Measurements from ENCODE around the gene OR6J1. TPM values are rescaled to one million over a fixed set of nuclear protein-coding genes. Genes with fewer than 3 reads are reported as not detected.
"Not testable (repeated sequence)": the region's sequence is repeated elsewhere in the genome, so short reads cannot be mapped to it uniquely, and the experiment has no call there.

Gene OR6J1
- total RNA-seq: not detected

DNA sequence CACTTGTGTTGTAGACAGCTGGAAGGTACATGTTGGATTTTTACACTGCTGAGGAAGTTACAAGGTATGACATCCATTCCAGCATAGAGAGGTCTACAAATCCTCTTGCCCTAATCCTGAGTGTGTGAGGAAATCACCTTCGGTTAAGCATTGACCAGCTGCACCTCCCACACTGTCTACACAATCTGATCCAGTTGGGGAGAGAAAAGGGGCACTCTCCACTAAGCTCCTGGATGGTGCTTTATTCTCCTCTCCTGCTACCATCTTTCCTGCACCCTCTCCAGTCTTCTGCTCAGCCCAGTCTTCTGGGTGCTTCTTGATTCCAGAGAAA is at the start of gene OR6J1:
Gene OR6J1, minus strand, starts transcription at position 48 of the 331 bp plus-strand sequence. CDS start 9,541 bp downstream, outside the sequence.
- no peak for DNase-seq (ENCODE audit: low spot score)

DNA sequence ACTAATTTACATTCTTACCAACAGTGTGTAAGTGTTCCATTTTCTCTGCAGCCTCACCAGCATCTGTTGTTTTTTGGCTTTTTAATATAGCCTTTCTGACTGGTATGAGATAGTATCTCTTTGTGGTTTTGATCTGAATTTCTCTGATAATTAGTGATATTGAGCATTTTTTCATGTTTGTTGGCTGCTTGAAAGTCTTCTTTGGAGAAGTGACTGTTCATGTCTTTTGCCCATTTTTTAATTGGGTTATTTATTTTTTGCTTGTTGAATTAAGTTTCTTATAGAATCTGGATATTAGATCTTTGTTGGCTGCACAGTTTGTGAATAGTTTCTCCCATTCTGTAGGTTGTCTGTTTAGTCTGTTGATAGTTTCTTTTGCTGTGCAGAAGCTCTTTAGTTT is 48.0 kb upstream of the OR6J1 start:
- DNase-seq (ENCODE audit: low spot score): no peak

GRCh38 chr14:22691171-22691570 is 47.0 kb upstream of the OR6J1 start:
- no peak for DNase-seq (ENCODE audit: low spot score)

GRCh38 chr14:22689199-22689598 is 45.0 kb upstream of the OR6J1 start:
- no peak for DNase-seq (ENCODE audit: low spot score)

- not testable (repeated sequence) for DNase-seq (ENCODE audit: low spot score)
Measured at GRCh38 chr14:22687969-22688368, 43.8 kb upstream of the OR6J1 start.

DNA sequence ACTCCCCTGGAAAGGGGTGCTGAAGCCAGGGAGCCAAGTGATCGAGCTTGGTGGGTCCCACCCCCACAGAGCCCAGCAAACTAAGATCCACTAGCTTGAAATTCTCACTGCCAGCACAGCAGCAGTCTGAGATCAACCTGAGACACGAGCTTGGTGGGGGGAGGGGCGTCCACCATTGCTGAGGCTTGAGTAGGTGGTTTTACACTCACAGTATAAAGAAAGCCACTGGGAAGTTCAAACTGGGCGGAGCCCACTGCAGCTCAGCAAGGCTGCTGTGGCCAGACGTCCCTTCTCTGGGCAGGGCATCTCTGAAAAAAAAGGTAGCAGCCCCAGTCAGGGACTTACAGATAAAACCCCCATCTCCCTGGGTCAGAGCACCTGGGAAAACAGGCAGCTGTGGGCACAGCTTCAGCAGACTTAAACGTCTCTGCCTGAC is 42.0 kb upstream of the OR6J1 start:
- not testable (repeated sequence) for DNase-seq (ENCODE audit: low spot score)

DNA sequence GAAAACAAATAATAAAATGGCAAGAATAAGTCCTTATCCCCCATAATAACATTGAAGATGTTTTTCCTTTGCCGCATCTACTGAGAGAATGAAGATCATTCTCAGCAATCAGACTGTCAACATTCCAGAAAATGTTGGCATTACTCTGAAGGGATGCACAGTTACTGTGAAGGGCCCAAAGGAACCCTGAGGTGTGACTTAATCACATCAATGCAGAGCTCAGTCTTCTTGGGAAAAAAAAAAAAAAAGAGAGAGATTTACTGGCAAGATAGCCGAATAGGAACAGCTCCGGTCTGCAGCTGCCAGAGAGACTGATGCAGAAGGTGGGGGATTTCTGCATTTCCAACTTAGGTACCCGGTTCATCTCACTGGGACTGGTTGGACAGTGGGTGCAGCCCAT is 41.3 kb upstream of the OR6J1 start:
- DNase-seq (ENCODE audit: low spot score): no peak

GRCh38 chr14:22683428-22683827 is 39.3 kb upstream of the OR6J1 start:
- DNase-seq (ENCODE audit: low spot score): not testable (repeated sequence)

DNA sequence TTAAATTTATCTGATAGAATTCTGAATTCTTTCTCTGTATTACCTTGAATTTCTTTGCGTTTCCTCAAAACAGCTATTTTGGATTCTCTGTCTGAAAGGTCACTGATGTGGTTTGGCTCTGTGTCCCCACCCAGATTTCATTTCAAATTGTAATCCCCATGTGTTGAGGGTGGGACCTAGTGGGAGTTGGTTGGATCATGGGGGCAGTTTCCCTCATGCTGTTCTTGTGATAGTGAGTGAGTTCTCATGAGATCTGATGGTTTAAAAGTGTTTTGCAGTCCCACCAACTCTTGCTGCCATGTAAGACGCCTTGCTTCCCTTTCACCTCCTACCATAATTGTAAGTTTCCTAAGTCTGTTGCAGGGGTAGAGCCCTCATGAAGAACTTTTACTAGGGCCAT is 34.1 kb upstream of the OR6J1 start:
- no peak for DNase-seq (ENCODE audit: low spot score)

- DNase-seq (ENCODE audit: low spot score): not testable (repeated sequence)
Measured at GRCh38 chr14:22677551-22677950, 33.4 kb upstream of the OR6J1 start.

- DNase-seq (ENCODE audit: low spot score): no peak
Measured at GRCh38 chr14:22671622-22672021, 27.5 kb upstream of the OR6J1 start.

DNA sequence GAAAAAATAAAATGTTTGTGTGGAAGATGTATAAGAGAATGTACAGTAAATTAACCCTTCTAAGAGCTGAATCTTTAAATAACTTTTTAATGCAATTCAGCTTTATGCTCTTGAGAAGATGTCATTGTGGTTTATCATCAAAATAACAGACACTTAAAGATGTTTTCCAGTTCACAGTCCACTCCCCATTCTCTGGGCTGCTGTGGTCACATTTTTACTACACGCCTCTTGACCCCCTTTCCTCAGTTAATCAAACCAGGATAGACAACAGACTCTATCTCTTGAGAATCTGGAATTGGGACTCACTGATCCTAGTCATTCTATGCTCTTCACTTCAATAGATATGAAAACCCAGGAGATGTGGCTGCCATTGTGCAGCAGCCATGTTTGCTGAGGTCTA is 24.7 kb upstream of the OR6J1 start:
- DNase-seq (ENCODE audit: low spot score): no peak

DNA sequence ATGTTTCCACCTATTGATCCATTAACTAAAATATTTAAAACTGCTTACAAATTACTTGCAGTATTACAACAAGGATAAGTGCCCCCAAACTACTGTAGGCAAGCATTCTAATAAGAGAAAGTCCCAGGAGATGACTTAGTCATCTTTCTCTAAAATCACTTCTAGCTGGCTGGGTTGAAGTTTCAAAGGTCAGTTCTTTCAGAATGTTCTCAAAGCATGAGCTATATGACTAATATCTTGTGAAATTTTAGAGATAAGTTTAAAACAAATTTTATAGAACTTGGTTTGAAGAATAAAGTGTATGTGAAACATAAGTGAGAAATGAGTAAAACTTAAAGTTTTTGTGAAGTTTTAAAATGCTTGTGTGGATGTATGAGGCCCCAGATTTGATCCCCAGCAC is 24.3 kb upstream of the OR6J1 start:
- DNase-seq (ENCODE audit: low spot score): no peak

GRCh38 chr14:22667881-22668280 is 23.7 kb upstream of the OR6J1 start:
- no peak for DNase-seq (ENCODE audit: low spot score)

DNA sequence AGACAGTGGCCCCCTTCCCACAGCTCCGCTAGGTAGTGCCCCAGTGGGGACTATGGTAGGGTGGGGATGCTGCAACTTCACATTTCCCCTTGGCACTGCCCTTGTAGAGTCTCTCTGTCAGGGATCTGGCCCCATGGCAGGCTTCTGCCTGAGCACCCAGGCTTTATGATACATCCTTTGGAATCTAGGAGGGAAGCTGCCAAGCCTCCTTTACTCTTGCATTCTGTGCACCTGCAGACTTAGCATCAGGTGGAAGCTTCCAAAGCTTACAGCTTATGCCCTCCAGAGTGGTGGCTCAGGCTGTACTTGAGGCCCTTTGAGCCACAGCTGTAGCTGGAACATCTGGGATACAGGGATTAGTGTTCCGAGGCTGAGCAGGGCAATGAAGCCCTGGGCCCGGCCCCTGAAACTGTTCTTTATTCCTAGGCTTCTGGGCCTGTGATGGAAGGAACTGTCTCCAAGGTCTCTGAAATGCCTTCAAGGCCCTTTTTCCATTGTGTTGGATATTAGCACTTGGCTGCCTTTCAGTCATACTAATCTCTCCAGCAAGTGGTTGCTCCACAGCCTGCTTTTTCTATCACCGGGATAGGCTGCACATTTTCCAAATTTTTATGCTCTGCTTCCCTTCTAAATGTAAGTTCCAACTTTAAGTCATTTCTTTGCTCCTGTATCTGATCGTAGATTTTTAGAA is 22.2 kb upstream of the OR6J1 start:
- no peak for DNase-seq (ENCODE audit: low spot score)

DNA sequence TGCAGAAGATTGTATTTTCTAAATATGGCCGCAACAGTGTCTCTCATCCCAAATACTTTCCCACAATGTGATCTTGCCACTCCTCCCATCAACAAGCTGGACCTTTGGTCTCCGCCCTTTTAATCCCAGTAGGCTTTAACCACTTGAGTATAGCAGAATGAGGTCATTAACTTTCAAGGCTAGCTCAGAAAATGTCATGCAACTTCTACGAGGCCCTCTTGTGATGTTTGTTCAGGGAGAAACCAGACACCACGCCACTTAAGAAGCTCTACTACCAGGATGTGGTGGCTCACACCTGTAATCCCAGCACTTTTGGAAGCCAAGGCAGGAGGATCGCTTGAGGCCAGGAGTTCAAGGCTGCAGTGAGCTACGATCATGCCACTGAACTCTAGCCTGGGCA is 20.1 kb upstream of the OR6J1 start:
- DNase-seq (ENCODE audit: low spot score): no peak

GRCh38 chr14:22660654-22661053 is 16.5 kb upstream of the OR6J1 start:
- DNase-seq (ENCODE audit: low spot score): no peak

DNA sequence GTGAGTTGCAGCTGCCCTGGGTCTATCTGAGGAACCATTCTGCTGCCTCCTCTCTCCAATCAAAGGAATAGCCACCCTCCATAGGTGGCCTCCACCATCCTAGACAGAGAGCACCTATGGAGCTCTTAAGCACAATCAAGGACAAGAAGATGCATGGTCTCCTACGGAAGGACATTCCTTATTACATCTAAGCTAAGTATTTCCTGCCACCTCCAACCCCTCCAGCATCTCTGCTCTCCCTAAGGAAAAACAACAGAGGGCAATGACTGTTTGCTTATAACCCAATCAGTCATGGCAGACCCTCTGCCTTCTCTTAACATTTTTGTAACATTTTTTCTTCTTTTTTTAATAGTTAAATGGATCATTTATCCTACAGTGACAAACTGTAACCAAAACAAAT is 14.8 kb upstream of the OR6J1 start:
- no peak for DNase-seq (ENCODE audit: low spot score)

GRCh38 chr14:22657861-22658260 is 13.7 kb upstream of the OR6J1 start:
- DNase-seq (ENCODE audit: low spot score): no peak

DNA sequence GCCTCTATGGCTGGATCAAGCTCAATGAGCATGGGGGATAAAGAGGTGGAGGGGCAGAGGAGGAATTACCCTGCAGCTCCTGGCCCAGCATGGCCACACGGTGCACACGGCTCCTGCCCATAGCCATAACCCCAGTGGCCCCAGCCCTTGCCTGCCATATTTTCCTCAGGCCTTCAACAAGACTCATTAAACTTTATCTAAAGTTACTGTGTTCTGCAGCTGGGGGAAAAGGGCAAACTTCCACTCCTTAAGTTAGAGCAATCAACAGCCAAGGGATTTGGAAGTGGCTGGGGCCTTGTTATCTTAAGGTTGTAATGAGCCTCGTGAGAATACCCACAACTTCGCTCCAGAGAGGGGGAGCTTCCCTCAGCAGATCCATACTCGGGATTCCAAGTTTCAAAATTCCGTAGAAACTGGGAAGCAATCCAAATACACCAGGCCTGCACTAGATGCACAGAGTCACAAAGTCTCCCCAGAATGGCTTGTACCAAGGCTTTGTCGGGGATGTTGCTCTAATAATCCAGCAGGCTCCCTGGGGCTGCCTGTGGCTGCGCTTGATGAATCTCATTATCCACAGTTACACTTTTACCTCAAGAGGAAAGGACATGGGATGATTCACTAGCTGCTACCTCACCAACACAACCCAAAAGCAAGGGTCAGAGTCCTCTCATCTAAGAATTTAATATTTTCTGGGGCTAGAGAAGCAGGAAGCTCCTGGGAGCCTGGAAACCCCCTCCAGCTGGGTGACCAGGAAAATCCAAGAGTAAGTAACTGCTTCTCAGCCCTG is 13.0 kb upstream of the OR6J1 start:
- DNase-seq (ENCODE audit: low spot score): peak; percentile 32

DNA sequence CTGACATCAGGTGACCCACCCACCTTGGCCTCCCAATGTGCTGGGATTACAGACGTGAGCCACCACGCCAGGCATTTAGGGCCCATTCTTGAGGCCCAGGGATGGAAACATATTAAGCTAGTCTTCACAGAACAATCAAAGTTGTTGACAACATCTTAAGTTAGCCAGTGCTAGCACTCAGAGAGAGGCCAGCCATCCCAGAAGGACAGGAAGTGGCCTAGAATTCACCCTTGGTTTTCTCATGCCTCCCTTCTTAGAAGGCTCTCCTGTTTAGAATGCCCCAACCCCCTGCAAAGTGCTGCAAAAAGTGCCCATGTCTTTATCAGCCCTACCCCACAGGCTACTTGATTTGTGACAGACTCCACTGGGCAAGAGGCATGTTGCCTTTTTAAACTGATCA is 12.1 kb upstream of the OR6J1 start:
- peak; percentile 14 for DNase-seq (ENCODE audit: low spot score)

DNA sequence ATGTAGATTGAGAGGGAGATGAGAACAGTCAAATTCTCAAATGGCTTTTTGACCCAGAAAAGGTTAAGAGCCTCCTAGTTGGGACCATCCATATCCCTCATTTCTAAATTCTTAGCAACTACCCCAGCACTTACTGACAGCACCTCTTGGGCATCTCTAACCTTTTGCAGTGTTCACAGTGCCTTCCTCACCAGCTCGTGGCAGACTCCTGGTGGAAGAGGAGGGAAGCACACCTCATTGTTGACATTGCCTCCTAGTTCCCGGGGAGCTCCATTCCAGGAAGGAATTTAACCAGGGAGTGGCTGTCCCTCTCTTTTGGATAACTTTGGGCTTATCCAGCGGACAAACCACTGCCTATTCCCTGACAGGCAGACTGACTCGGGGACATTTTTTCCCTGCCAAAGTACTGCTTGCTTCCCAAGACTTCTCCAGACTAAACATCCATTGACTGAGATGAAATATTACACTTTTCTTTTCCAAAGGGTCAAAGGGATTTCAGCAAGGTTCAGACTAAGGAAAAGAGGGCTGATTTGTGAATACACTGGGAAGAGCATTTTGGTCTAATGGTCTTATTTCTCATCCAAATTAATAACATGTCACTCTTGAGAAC is 9.0 kb upstream of the OR6J1 start:
- peak; percentile 51 for DNase-seq (ENCODE audit: low spot score)

DNA sequence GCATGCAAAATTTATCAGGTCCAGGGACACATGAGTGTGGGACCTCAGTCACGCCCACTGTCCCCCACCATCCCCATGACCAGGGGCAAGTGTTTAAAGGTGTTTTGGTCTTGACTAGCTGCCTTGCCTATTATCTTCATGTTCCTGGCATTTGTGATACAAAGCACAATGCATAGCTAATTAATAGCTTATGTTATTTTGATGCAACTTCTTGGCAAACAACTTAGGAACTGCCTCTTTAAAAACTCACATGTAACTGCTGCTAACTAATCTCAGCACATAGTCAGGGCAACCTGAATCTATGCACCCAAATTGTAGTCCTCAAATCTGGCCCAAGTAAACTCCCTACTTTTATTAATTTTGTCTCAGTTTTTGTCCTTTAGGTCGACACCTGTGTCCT is 7.4 kb upstream of the OR6J1 start:
- peak; percentile 5 for DNase-seq (ENCODE audit: low spot score)

All from ureter (tissue), 1 donor.